ENCODE results near the gene TMEM272.

Gene TMEM272

DNA sequence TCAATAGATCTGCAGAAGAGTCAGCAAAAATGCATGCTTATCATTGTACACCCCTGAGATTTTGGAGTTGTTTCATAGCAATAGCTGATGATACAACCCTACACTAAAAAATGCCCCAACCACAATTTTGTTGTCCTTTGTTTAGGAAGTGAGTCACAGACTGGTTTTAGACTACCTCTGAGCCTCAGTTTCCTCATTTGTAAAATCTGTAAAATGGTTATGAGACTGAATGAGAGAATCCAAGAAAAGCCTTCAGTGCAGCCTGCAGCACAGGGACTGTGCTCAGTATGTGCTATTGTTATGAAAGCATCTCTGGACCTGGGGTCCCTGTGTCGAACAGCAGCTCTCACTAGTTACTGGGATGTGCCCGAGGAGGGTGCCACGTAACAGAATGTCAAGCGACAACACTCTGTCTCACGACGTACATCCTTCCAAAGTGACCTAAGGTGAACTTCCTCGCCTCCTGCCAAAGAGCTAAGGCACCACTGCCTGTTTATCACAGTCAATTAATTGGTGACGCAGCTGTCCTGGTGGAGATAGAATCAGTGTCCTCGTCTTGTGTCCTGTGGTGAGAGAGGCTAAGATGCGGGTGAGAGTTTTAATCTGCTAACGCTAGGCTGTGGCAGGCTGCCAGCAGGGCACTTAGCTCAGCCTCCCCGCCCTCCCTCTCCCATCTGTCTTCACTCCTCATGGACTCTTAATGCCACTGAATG is 59.1 kb downstream of the TMEM272 start:
- DNase-seq, result no peak

DNA sequence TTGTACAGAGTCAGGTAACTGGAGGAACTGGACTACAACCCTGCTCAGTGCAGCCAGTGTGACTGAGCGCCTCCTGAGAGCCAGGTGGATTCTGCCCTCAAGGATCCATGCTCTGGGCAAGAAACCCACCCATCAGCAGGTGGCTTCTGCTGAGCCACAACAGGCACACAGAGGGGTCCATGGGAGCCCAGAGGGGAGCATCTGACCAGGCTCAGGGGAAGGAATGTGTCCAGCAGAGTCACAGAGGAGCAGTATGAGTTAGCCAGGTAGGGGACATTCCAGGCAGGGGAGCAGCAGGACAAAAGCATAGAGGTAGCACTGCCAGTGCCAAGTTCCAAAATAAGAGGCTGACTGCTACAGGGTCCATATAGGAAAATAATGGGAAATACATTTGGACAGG is 60.9 kb downstream of the TMEM272 start:
- Histone ChIP-seq H3K27me3 (ENCODE audit: insufficient read depth, low read length, poor library complexity) (no peaks in the 10 kb centered on the region), H3K4me2 (ENCODE audit: insufficient read depth, low read length) (no peak overlapping the region), H2AFZ (ENCODE audit: low read depth, low read length) (no peak overlapping the region), H3K9me3 (ENCODE audit: insufficient read depth, low read length, severe bottlenecking) (no peaks in the 10 kb centered on the region), H4K20me1 (ENCODE audit: insufficient read depth, low read length) (no peaks in the 10 kb centered on the region), H3K4me3 (ENCODE audit: low read depth in 1 of 2, low read length in 2 of 2) (no peak overlapping the region), H3K9ac (ENCODE audit: low read depth, low read length) (no peak overlapping the region), H3K79me2 (ENCODE audit: insufficient read depth, low read length) (no peaks in the 10 kb centered on the region), H3K4me1 (ENCODE audit: insufficient read depth, low read length) (no peaks in the 10 kb centered on the region), H3K36me3 (ENCODE audit: insufficient read depth, low read length) (no peaks in the 10 kb centered on the region), H3K27ac (ENCODE audit: low read length) (no peak overlapping the region)
- no peak for DNase-seq
- ATAC-seq (ENCODE audit: insufficient read depth, low read depth), result no peak
- TF ChIP-seq, protein P1, sequence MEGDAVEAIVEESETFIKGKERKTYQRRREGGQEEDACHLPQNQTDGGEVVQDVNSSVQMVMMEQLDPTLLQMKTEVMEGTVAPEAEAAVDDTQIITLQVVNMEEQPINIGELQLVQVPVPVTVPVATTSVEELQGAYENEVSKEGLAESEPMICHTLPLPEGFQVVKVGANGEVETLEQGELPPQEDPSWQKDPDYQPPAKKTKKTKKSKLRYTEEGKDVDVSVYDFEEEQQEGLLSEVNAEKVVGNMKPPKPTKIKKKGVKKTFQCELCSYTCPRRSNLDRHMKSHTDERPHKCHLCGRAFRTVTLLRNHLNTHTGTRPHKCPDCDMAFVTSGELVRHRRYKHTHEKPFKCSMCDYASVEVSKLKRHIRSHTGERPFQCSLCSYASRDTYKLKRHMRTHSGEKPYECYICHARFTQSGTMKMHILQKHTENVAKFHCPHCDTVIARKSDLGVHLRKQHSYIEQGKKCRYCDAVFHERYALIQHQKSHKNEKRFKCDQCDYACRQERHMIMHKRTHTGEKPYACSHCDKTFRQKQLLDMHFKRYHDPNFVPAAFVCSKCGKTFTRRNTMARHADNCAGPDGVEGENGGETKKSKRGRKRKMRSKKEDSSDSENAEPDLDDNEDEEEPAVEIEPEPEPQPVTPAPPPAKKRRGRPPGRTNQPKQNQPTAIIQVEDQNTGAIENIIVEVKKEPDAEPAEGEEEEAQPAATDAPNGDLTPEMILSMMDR (IDR thresholded peaks at IDR 0.05; ENCODE audit: borderline replicate concordance, extremely low read depth, low read length, poor library complexity, severe bottlenecking), result no peak
- TF ChIP-seq EZH2 (IDR thresholded peaks at IDR 0.05; ENCODE audit: borderline replicate concordance, low read depth, low read length, severe bottlenecking), result no peak

More for the DNA sequence above, 59.1 kb downstream of the TMEM272 start:
- H3K9ac ChIP-seq (ENCODE audit: low read depth, low read length), result no peak overlapping the region
- no peaks in the 10 kb centered on the region for H3K79me2 ChIP-seq (ENCODE audit: insufficient read depth, low read length)
- H4K20me1 ChIP-seq (ENCODE audit: insufficient read depth, low read length), result no peaks in the 10 kb centered on the region
- no peaks in the 10 kb centered on the region for H3K36me3 ChIP-seq (ENCODE audit: insufficient read depth, low read length)
- H3K27me3 ChIP-seq (ENCODE audit: insufficient read depth, low read length, poor library complexity), result no peaks in the 10 kb centered on the region
- H3K4me2 ChIP-seq (ENCODE audit: insufficient read depth, low read length), result no peak overlapping the region
- TF ChIP-seq EZH2 (IDR thresholded peaks at IDR 0.05; ENCODE audit: borderline replicate concordance, low read depth, low read length, severe bottlenecking), result no peak
- TF ChIP-seq, protein P1 (IDR thresholded peaks at IDR 0.05; ENCODE audit: borderline replicate concordance, extremely low read depth, low read length, poor library complexity, severe bottlenecking), result no peak
- no peak overlapping the region for H3K4me3 ChIP-seq (ENCODE audit: low read depth in 1 of 2, low read length in 2 of 2)
- H2AFZ ChIP-seq (ENCODE audit: low read depth, low read length), result no peak overlapping the region
- no peak for ATAC-seq (ENCODE audit: insufficient read depth, low read depth)
- no peaks in the 10 kb centered on the region for H3K4me1 ChIP-seq (ENCODE audit: insufficient read depth, low read length)
- H3K27ac ChIP-seq (ENCODE audit: low read length), result no peak overlapping the region
- H3K9me3 ChIP-seq (ENCODE audit: insufficient read depth, low read length, severe bottlenecking), result no peaks in the 10 kb centered on the region

DNA sequence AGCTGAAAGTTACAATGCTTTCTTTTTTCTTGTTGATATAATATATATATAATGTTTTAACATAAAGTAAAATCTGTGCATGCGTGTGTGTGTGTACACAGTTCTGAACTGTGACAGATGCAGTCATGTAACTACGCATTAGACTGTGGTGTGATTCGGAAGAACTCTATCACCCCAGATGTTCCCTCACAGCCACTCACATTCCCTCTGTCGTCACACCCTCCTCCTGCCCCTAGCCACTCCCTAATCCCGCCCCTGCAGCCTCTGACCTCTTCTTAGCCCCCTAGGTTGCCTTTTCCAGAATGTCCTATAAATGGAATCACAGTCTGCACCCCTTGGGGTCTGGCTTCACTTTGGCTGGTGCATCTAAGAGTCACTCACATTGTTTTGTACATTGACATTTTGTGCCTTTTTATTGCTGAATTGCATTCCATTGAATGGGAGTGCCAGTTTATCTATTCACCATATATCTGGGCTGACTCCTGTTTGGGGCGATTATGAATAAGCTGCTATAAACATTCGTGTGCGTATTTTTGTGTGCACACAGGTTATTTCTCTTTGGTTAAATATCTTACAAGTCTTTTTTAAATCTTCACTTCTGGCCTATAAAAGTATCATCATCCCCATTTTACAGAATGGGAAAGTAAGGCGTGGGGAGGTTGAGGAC is 61.4 kb downstream of the TMEM272 start:
- Histone ChIP-seq H3K27me3 (ENCODE audit: insufficient read depth, low read length, poor library complexity) (no peaks in the 10 kb centered on the region), H3K9me3 (ENCODE audit: insufficient read depth, low read length, severe bottlenecking) (no peaks in the 10 kb centered on the region), H2AFZ (ENCODE audit: low read depth, low read length) (no peak overlapping the region), H3K4me2 (ENCODE audit: insufficient read depth, low read length) (no peak overlapping the region), H3K36me3 (ENCODE audit: insufficient read depth, low read length) (no peaks in the 10 kb centered on the region), H3K4me1 (ENCODE audit: insufficient read depth, low read length) (no peaks in the 10 kb centered on the region), H3K9ac (ENCODE audit: low read depth, low read length) (no peak overlapping the region), H3K27ac (ENCODE audit: low read length) (no peak overlapping the region), H3K79me2 (ENCODE audit: insufficient read depth, low read length) (no peaks in the 10 kb centered on the region), H4K20me1 (ENCODE audit: insufficient read depth, low read length) (no peaks in the 10 kb centered on the region), H3K4me3 (ENCODE audit: low read depth in 1 of 2, low read length in 2 of 2) (no peak overlapping the region)
- TF ChIP-seq EZH2 (IDR thresholded peaks at IDR 0.05; ENCODE audit: borderline replicate concordance, low read depth, low read length, severe bottlenecking), result no peak
- TF ChIP-seq, protein P1 (IDR thresholded peaks at IDR 0.05; ENCODE audit: borderline replicate concordance, extremely low read depth, low read length, poor library complexity, severe bottlenecking), result no peak
- no peak for DNase-seq
- no peak for ATAC-seq (ENCODE audit: insufficient read depth, low read depth)
